NCI-H2081 (cell line): Measurements from ENCODE around the gene SPC24.
"Not testable (repeated sequence)": the region's sequence is repeated elsewhere in the genome, so short reads cannot be mapped to it uniquely, and the experiment has no call there.

Source experiments
- DNase-seq, 2 experiments: peaks; one replicate each; lab custom pipeline; 2025; lab: John Stamatoyannopoulos, UW

Gene SPC24

DNA sequence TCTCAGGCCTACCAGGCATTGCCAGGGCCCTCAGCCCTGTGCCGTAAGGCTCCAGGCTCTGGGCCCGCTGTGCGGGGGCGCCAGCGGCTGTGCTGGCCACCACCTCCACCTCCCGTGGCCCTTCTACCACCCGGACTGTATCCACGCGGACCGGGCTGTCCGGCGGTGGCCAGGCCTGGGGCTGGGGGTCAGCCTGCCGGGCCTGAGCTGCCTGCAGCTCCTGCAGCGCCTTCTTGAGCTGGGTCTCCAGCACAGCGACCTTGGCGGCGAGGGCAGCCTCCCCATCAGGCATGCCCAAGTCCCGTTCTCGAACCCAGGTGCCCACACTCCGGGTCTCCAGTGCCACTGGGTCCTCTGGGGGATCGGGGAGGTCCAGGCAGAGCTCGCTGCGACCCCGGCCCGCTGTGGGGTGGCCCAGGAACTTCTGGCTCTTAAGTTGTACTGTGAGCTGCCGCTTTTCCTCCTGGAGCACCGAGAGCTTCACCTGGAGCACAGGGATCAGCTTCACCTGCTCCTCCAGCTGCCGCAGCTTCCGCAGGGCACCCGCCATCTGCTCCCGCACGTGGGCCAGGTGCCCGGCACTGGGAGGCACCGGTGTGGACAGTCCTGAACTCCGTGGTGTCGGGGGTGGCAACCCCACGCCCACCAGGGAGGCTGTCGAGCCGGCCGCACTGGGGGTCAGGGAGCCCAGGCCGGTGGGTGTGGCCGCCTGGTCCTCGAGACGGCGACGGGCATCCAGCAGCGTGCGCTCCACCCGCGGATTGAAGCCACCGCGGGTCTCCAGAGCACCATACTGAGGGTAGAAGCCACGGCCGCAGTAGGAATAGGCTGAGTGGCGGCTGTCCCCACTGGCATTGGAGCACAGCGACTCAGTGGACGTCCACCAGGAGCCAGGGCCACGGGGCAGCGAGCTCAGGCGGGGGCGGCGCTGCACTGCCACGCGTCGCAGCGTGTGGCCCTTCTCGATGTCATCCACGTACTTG lies 37.7 kb upstream of the SPC24 start:
- DNase-seq: no peak

DNA sequence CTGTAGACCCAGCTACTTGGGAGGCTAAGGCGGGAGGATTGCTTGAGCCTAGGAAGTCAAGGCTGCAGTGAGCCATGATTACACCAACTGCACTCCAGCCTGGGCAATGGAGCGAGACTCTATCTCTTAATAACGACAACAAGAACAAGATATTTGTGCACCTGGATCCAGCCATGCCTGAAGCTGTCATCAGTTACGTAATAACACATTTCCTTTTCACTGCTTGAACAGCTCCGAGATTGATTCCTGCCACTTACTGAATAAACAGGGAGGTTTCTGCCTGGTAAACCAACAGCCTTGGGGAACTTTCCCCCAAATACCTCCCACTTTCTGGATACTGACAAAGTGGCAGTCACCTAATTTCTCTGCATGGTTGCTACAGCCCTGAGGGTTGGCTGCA lies 36.4 kb upstream of the SPC24 start:
- DNase-seq: peak in 1 of 2 experiments; percentile 24

DNA sequence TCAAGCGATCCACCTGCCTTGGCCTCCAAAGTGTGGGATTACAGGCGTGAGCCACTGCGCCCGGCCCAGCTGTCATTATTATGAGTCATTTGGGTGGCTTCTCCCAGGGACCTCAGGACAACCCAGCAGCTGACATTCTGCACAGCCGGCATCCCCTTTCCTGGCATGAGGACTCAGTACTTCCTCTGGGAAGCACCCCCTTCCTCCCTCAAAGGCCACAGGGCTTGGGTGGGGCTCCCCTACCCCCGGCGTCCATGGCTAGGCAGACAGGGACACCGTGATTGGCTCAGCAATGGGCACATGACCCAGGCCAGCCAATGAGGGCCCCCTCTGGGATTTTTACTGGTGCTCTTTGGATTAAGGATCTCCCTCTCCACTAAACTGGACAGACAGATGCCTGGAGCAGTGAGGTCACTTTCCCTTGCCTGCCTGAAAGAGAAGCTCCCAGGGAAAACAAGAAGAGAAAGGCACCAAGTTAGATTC lies 35.7 kb upstream of the SPC24 start:
- DNase-seq: no peak

DNA sequence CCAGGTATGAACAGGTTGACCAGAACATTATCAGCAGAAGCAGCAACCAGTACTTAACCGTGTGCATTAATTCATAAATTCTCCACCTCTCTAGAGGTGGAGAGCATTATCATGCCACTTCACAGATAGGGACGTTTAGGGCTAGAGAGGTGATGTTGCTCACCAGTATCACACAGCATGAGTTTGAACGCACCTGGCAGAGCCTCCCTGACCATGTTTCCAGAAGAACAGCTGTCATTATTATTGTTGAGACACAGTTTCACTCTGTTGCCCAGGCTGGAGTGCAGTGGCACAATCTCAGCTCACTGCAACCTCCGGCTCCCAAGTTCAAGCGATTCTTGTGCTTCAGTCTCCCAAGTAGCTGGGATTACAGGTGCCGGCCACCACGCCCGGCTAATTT lies 34.9 kb upstream of the SPC24 start:
- no peak for DNase-seq

DNA sequence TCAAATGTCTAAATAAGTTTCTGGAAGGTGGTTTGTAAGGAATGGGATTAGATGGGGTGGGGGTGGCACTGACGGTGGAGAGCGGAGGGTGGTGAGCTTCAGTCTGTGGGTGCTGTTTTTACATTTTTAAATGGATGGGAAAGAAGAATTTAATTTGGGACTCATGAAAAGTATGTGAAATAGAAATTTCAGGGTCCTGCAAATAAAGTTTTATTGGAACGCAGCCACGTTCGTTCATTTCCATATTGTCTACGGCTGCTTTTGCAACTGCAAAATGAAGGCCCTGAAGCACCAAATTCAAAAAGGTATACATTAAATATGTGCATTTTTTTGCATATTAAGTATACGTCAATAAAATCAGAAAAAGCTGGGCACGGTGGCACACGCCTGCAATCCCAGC lies 31.9 kb upstream of the SPC24 start:
- DNase-seq: no peak

DNA sequence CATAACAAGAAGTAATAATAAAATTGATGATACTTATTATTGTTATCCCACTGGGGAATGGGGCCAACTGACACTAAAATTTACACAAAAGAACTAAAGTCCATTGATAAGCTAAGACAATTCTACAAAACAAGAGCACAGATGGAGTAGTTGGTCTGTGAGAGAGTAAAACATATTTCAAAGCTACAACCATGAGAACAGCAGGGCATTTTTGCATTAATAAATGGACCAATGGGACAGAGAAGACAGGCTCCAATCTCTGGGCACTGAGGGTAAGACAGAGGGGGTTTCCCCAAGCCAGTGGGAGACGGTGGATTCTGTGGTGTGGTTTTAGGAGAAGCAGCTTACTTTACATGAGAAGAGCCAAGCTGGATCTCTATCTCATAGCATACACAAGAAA lies 27.4 kb upstream of the SPC24 start:
- DNase-seq: no peak

DNA sequence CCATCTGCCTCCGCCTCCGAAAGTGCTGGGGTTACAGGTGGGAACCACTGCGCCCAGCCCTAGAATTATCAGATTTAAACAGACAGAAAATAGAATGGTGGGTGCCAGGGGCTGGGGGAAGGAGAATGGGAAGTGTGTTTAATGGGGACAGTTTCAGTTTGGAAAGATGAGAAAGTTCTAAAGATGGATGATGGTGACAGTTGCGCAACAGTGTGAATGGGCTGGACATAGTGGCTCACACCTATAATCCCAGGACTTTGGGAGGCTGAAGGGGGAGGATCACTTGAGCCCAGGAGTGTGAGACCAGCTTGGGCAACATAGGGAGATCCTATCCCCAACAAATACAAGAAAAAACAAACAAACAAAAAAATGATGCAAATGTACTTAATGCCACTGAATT lies 25.9 kb upstream of the SPC24 start:
- no peak for DNase-seq

DNA sequence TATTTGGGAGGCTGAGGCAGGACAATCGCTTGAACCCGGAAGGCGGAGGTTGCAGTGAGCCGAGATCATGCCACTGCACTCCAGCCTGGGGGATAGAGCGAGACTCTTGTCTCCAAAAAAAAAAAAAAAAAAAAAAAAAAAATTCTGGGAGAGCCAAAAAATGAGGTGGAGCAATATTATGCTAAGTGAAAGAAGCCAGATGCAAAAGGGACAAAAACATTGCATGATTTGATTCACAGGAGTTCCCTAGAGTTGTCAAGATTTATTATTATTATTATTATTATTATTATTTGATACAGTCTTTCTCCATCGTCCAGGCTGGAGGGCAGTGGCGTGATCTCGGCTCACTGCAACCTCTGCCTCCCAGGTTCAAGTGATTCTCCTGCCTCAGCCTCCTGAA lies 25.4 kb upstream of the SPC24 start:
- not testable (repeated sequence) for DNase-seq

DNA sequence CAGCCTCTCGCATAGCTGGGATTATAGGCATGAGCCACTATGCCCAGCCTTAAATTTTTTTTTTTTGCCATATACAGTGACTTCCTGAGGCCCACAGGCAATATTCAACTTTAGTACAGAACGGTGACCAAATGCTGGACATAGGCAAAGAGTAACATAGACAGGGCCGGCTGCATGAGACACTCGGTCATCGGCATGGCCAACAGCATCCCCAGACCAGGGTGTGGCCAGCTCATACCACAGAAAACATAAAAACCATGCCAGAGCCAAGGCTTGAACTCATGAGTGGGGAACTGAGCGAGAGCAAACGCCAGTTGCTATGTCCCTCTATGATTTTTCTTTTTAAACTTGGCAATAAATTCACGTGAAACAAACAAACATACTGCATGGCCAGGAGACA lies 24.8 kb upstream of the SPC24 start:
- DNase-seq: no peak

DNA sequence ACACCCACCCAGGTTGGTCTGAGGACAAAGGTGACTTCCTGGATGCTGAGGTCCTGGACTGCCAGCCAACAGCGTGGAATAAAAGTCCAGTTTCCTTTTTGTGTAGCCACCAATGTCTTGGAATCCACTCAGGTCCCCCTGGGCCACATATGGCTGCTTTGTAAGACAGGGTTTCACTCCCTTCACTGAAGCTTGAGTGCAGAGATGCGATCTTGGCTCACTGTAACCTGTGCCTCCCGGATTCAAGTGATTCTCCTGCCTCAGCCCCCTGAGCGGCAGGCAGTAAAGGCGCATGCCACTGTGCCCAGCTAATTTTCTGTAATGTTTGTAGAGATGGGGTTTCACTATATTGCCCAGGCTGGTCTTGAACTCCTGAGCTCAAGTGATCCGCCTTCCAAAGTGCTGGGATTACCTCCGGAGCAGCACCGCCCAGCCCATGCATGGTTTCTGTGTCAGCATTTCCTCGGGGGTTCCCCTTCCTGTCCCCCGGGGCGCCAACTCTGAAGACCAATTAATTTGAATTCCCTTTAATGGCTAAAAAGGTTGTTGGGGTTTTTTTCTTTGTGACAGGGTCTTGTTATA lies 24.2 kb upstream of the SPC24 start:
- DNase-seq: no peak

DNA sequence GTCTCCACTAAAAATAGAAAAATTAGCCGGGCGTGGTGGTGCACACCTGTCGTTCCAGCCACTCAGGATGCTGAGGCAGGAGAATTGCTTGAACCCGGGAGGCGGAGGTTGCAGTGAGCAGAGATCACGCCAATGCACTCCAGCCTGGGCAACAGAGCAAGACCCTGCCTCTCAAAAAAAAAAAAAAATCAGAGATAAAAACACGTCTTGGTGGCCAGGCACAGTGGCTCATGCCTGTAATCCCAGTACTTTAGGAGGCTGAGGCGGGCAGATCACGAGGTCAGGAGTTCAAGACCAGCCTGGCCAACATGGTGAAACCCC lies 23.5 kb upstream of the SPC24 start:
- DNase-seq: not testable (repeated sequence)

DNA sequence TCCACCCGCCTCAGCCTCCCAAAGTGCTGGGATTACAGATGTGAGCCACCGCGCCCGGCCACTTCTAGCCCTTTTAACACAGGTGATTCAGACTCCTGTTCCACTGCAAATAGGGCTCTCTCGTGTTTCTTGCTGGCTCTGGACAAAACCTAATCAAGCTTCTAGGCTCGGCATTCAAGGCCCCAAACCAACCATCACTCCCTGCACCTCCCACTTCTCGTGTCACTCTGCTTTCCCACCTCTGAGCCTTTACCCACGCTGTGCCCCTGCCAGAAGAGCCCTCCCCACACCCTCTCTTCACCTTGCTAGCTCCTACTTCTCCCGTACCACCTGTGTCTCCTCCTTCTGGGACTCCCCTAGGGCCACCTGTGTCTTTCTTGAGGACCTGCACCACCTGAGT lies 22.0 kb upstream of the SPC24 start:
- DNase-seq: no peak

DNA sequence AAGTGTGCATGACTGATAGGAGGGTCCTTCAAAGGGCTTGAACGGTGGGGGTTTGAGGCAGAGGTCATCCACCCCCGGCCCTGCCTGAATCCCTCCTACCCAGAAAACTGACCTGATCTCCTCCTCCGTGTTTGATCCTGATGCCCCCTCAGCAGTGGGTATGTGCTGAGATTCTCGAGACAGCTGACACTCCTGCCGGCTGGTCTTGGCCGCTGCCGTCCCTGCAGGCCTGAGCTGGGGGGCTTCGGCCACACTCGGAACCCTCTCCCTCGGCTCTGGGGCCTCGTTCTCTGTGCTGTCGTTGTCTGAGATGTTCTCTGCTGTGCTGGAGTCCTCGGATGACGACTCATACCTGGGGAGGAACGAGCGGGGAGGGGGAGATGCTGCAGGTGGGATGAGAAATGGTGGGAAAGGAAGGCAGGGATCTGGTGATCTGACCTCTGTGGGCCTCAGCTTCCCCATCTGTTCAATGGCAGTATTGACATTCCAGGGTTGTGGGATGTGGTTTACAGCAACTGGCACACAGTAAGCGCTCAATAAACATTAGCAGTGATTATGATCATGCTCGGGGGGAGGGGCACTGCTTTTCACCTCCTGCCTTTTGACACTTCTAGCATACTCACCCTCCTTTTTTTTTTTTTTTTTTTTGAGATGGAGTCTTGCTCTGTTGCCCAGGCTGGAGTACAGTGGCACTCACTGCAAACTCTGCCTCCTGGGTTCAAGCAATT lies 21.0 kb upstream of the SPC24 start:
- no peak for DNase-seq

DNA sequence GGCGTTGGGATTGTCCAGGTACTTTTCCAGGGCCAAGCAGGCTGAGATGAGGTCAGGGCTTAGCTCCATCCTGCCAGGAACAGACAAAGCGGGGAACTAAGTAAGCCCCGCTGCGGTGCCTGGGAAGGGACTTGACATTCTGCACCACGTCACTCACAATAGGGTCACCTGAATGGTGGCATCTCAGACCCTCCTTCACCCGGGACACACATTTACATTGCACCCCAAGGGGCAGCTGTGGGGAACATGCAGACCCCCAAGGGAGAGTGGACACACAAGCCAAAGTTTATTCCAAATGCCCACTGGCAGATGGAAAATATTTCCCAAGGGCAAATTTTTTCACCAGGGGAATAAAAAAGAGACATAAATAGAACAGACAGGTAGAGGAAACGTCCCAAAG lies 20.3 kb upstream of the SPC24 start:
- no peak for DNase-seq

DNA sequence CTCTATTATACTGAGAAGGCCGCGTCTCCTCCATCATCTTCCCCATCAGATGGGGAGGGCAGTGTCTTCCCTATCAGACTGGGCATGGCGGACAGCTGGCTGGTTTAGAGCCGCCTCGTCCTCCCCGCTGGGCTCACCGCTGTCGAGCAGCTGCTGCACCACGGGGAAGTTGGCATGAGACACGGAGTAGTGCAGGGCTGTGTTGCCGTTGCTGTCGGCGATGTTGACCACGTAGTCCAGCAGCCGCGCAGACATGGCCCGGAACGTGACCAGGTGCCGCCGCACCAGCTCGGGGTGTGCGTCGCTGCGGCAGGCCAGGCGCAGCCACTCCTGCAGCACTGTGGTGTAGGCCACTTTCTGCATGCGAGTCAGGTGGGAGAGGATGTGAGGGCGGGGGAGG lies 18.8 kb upstream of the SPC24 start:
- peak; percentile 39 to 80 for DNase-seq

DNA sequence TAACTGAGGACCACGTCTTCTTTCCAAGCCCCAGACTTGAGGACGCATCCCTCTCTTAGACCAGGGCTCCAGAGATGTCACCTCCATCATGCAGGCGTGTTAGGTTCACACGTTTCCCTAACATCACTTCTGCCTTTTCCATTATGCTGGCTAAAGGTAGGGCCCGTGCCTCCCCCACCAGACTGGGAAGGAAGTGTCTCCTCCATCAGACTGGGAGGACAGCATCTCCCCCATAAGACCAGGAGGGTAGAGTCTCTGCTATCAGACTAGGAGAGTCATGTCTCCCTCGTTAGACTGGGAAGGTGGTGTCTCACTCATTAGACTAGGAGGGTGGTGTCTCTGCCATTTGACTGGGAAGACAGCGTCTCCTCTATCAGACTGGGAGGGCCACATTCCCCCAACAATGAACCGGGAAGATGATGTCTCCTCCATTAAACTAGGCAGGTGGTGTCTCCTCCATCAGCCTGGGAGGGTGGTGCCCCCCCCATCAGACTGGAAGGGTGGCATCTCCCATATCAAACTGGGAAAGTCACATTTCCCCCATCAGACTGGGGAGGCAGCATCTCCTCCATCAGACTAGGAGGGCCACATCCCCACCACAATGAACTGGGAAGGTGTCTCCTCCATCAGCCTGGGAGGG lies 18.1 kb upstream of the SPC24 start:
- DNase-seq: no peak

DNA sequence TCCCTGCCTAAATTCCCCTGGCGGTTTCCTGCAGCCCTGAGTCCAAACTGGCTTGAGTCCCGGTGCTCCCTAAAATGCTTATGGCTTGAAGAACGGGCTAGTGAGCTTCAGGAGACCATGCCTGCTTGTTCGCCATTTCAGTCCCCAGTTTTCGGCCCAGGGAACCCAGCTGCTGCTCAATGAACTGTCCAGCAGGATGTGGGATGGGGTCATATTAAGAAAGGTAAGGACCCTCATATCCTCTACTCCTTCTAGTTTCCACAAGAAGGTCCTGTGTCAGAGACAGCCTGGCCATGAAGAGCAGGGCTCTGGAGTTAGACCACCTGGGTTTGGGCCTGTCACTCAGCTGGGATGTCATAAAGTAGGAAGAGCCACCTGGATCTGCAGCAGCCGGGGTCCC lies 17.0 kb upstream of the SPC24 start:
- DNase-seq: no peak

DNA sequence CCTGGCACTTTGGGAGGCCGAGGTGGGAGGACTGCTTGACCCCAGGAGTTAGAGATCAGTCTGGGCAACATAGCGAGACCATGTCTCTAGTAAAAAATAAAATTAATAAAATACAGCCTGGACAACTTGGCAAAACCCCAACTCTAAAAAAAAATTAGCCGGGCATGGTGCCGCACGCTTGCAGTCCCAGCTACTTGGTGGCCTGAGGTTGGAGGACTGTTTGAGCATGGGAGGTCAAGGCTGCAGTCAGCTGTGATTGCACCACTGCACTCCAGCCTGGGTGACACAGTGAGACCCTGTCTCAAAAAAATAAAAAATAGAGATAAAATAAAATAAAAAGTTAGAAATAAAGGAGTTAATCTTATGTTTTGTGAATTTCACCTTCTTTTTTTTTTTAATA lies 15.6 kb upstream of the SPC24 start:
- DNase-seq: no peak

DNA sequence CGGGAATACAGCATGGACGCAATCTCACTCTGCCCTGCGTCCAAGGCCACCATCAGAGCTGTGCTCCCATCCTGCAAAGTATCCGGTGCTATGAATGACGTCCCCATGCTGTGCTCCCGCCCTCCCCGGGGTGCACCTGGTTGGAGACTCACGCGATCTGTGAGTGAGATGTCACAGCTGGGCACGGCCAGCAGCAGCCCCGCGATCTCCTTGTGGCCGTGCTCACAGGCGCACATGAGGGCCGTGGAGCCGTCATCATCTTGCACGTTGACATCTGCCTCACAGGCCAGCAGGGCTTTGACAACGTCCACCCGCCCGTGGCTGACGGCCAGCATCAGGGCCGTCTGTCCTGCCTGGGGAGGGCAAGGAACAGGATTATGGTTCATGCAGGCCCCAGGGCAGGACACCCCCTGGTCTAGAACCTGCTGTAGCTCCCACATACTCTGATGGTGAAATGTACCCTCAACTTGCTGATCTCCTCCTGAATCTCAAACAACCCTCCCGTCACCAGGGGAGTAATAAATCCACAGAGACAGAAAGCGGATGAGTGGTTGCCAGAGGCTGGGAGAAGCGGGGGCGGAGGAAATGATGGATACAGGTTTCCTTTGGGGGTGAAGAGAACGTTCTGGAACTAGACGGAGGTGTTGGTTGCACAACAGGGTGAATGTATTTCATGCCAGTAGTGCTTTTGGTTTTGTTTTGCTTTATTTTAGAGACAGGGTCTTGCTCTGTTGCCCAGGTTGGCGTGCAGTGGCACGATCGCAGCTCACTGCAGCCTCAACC lies 14.5 kb upstream of the SPC24 start:
- DNase-seq: no peak

DNA sequence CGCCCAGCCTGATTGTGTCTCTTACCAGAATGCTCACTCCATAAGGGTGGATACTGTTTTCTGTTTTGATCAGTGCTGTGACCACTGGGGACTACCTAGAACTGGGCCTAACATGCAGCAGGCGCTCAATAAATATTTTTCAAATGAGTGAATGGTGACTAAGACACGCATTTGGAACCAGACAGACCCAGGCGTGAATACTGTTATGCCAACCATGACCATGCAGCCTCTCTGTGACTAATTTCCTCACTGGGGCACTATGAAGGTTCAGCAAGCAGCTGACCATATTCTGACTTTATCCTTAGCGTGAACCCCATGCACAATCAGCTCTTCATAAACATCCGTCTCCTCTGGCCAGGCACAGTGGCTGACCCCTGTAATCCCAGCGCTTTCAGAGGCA lies 13.0 kb upstream of the SPC24 start:
- no peak for DNase-seq

DNA sequence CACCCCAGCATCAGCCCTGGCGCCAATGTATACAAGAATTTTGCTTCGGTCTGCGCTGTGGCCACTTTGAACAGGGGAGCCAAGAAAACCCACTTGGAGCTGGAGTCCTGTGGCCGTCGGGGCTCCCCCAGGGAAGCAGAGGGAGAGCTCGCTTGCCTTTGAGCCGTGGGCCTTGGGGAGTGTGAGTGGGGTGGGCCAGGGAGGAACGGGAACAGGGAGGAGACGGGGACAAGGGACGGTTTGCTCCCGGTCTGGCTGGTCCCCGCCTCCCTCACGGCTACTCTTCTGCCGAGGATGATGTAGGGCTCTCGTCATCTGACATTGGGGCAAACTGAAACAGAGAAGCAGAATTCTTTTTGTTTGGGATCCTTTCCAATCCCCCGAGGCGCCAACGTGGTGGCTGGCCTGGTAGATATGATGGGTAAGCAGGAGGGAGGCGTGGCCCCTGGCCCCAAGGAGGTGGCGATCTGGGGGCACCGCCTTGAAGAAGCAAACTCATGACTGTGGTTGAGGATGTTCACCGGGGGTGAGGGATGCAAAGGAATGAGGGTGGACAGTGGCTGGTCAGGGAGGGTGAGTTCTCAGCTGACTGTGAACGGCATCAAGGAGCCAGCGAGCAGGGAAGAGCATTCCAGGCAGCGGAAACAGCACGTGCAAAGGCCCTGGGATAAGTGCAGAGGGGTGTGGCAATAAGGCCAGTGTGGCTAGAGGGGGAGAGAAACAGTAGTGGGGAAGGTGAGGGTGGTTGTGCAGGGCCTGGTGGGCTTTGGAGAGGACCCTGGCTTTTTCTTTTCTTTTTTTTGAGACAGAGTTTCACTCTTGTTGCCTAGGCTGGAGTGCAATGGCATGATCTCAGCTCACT lies 10.9 kb upstream of the SPC24 start:
- DNase-seq: no peak
